ENCODE results near the gene GRK5.

GRK5 gene

GRCh38 chr10:119278126-119278709 lies 70.8 kb downstream of the GRK5 start:
- Mint-ChIP-seq H3K36me3 (peaks cover 8% of the 10 kb centered on the region), H3K4me1 (ENCODE audit: low read depth) (peaks cover 31% of the 10 kb centered on the region), H3K4me3 (no peak overlapping the region), H3K27me3 (no peaks in the 10 kb centered on the region), H3K27ac (no peak overlapping the region), H3K9me3 (ENCODE audit: low read depth) (no peaks in the 10 kb centered on the region)

- H3K4me3 Mint-ChIP-seq, result no peak overlapping the region
- H3K9me3 Mint-ChIP-seq (ENCODE audit: low read depth), result no peaks in the 10 kb centered on the region
- H3K36me3 Mint-ChIP-seq, result peaks cover 8% of the 10 kb centered on the region
- no peaks in the 10 kb centered on the region for H3K27me3 Mint-ChIP-seq
- H3K27ac Mint-ChIP-seq, result no peak overlapping the region
- peaks cover 37% of the 10 kb centered on the region for H3K4me1 Mint-ChIP-seq (ENCODE audit: low read depth)
These were observed 72.1 kb downstream of the GRK5 start for GRCh38 chr10:119279441-119279840.

- Mint-ChIP-seq H3K4me1 (ENCODE audit: low read depth) (peaks cover 53% of the 10 kb centered on the region), H3K9me3 (ENCODE audit: low read depth) (no peaks in the 10 kb centered on the region), H3K4me3 (no peak overlapping the region), H3K27me3 (no peaks in the 10 kb centered on the region), H3K27ac (peak overlapping the region; percentile 46), H3K36me3 (peaks cover 8% of the 10 kb centered on the region)
These were observed 74.3 kb downstream of the GRK5 start for GRCh38 chr10:119281581-119282071.

- Mint-ChIP-seq H3K27ac (no peak overlapping the region), H3K4me3 (no peak overlapping the region), H3K27me3 (no peaks in the 10 kb centered on the region), H3K36me3 (peaks cover 6% of the 10 kb centered on the region), H3K9me3 (ENCODE audit: low read depth) (no peaks in the 10 kb centered on the region), H3K4me1 (ENCODE audit: low read depth) (peaks cover 59% of the 10 kb centered on the region)
These were observed 75.1 kb downstream of the GRK5 start for GRCh38 chr10:119282446-119282845.

GRCh38 chr10:119283387-119283786 lies 76.0 kb downstream of the GRK5 start:
- H3K4me3 Mint-ChIP-seq, result peak overlapping the region; percentile 63
- H3K4me1 Mint-ChIP-seq (ENCODE audit: low read depth), result peaks cover 63% of the 10 kb centered on the region
- peak overlapping the region; percentile 78 for H3K27ac Mint-ChIP-seq
- no peaks in the 10 kb centered on the region for H3K9me3 Mint-ChIP-seq (ENCODE audit: low read depth)
- peaks cover 2% of the 10 kb centered on the region for H3K36me3 Mint-ChIP-seq
- no peaks in the 10 kb centered on the region for H3K27me3 Mint-ChIP-seq

GRCh38 chr10:119283818-119284217 lies 76.4 kb downstream of the GRK5 start:
- peak overlapping the region; percentile 78 for H3K27ac Mint-ChIP-seq
- H3K4me1 Mint-ChIP-seq (ENCODE audit: low read depth), result peaks cover 66% of the 10 kb centered on the region
- H3K27me3 Mint-ChIP-seq, result no peaks in the 10 kb centered on the region
- H3K9me3 Mint-ChIP-seq (ENCODE audit: low read depth), result no peaks in the 10 kb centered on the region
- peak overlapping the region; percentile 63 for H3K4me3 Mint-ChIP-seq
- peaks cover 2% of the 10 kb centered on the region for H3K36me3 Mint-ChIP-seq

- Mint-ChIP-seq H3K36me3 (peaks cover 2% of the 10 kb centered on the region), H3K4me1 (ENCODE audit: low read depth) (peaks cover 73% of the 10 kb centered on the region), H3K27ac (peak overlapping the region; percentile 86), H3K4me3 (peak overlapping the region; percentile 68), H3K9me3 (ENCODE audit: low read depth) (no peaks in the 10 kb centered on the region), H3K27me3 (no peaks in the 10 kb centered on the region)
These were observed 77.3 kb downstream of the GRK5 start for GRCh38 chr10:119284679-119285096.

GRCh38 chr10:119285495-119286267 lies 78.3 kb downstream of the GRK5 start:
- H3K4me1 Mint-ChIP-seq (ENCODE audit: low read depth), result peaks cover 76% of the 10 kb centered on the region

GRCh38 chr10:119286516-119286915 lies 79.1 kb downstream of the GRK5 start:
- peaks cover 77% of the 10 kb centered on the region for H3K4me1 Mint-ChIP-seq (ENCODE audit: low read depth)
- peak overlapping the region; percentile 68 for H3K4me3 Mint-ChIP-seq
- H3K36me3 Mint-ChIP-seq, result peaks cover 2% of the 10 kb centered on the region
- peak overlapping the region; percentile 86 for H3K27ac Mint-ChIP-seq
- no peaks in the 10 kb centered on the region for H3K9me3 Mint-ChIP-seq (ENCODE audit: low read depth)
- no peaks in the 10 kb centered on the region for H3K27me3 Mint-ChIP-seq

More at GRCh38 chr10:119285495-119286267, 78.3 kb downstream of the GRK5 start:
- H3K4me3 Mint-ChIP-seq, result peak overlapping the region; percentile 68
- no peaks in the 10 kb centered on the region for H3K9me3 Mint-ChIP-seq (ENCODE audit: low read depth)
- H3K27ac Mint-ChIP-seq, result peak overlapping the region; percentile 86
- H3K36me3 Mint-ChIP-seq, result peaks cover 2% of the 10 kb centered on the region
- H3K27me3 Mint-ChIP-seq, result no peaks in the 10 kb centered on the region

- no peaks in the 10 kb centered on the region for H3K27me3 Mint-ChIP-seq
- H3K36me3 Mint-ChIP-seq, result no peaks in the 10 kb centered on the region
- H3K4me3 Mint-ChIP-seq, result peak overlapping the region; percentile 68
- H3K27ac Mint-ChIP-seq, result peak overlapping the region; percentile 86
- peaks cover 78% of the 10 kb centered on the region for H3K4me1 Mint-ChIP-seq (ENCODE audit: low read depth)
- no peaks in the 10 kb centered on the region for H3K9me3 Mint-ChIP-seq (ENCODE audit: low read depth)
These were observed 79.7 kb downstream of the GRK5 start for GRCh38 chr10:119286983-119287633.

- H3K4me1 Mint-ChIP-seq (ENCODE audit: low read depth), result peaks cover 83% of the 10 kb centered on the region
- no peaks in the 10 kb centered on the region for H3K9me3 Mint-ChIP-seq (ENCODE audit: low read depth)
- H3K27ac Mint-ChIP-seq, result no peak overlapping the region
- H3K27me3 Mint-ChIP-seq, result no peaks in the 10 kb centered on the region
- no peak overlapping the region for H3K4me3 Mint-ChIP-seq
- H3K36me3 Mint-ChIP-seq, result no peaks in the 10 kb centered on the region
These were observed 81.2 kb downstream of the GRK5 start for GRCh38 chr10:119288574-119289001.

- Mint-ChIP-seq H3K9me3 (ENCODE audit: low read depth) (no peaks in the 10 kb centered on the region), H3K4me3 (peak overlapping the region; percentile 5), H3K27ac (peak overlapping the region; percentile 50), H3K27me3 (no peaks in the 10 kb centered on the region), H3K4me1 (ENCODE audit: low read depth) (peaks cover 80% of the 10 kb centered on the region), H3K36me3 (no peaks in the 10 kb centered on the region)
These were observed 82.0 kb downstream of the GRK5 start for GRCh38 chr10:119289227-119289920.

GRCh38 chr10:119290301-119291048 lies 83.1 kb downstream of the GRK5 start:
- Mint-ChIP-seq H3K4me3 (peak overlapping the region; percentile 51), H3K36me3 (peaks cover under 1% of the 10 kb centered on the region), H3K27ac (peak overlapping the region; percentile 76), H3K4me1 (ENCODE audit: low read depth) (peaks cover 69% of the 10 kb centered on the region), H3K9me3 (ENCODE audit: low read depth) (no peaks in the 10 kb centered on the region), H3K27me3 (no peaks in the 10 kb centered on the region)
